ENCODE results near the gene MRO.
A peak's percentile ranks its signal among the peaks of the same experiment; 100 is the strongest.
"Not testable (repeated sequence)": the region's sequence is repeated elsewhere in the genome, so short reads cannot be mapped to it uniquely, and the experiment has no call there.

MRO gene

DNA sequence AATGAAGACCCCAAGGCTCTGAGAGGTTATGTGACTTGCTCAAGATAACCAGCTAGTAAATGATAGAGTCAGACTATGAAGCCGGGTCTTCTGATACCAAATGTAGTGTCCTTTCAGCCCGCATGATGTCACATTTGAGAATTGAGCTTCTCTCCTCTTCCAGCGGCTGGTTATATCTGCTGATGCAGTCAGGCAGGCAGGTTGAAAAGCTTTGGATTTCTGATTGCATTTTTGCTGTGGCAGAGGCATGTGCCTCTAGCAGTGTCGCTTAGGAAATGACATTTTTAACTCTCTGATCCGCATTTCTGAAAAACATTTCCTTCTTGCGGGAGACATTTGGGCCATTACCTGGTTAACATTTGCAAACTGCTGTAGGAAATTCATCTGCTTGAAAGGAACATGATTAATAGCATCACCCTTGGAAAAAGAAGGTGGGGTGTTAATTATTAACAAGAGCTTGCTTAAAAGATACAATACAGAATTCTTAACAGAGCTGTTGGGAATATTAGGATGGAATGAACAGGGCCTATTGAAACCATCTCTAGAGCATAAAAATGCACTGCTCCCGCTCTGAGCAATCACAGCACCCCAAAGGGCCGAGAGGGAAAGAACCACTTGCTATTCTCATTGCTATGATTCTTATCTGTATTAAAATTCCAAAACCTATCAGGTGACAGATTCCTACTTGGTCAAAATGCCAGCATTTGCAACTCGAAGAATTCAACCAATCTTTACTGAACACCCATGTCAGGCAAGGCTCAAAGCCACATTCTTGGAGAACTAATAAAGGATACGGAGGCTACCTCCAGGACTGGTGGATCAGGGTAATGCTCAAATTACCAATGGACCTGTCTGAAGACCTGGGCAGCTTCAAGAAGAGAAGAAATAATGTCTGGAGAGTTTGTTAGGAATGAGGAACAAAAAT lies 25.9 kb downstream of the MRO start:
- H3K27ac ChIP-seq (ENCODE audit: low read depth, low read length, severe bottlenecking) = no peak overlapping the region
- no peaks in the 10 kb centered on the region for H3K36me3 ChIP-seq (ENCODE audit: control insufficient read depth, insufficient read depth, low read length)
- no peaks in the 10 kb centered on the region for H3K9me3 ChIP-seq (ENCODE audit: control insufficient read depth, low read length)
- WGBS, 2 experiments (ENCODE audit: insufficient coverage in 2 of 2) = 93 to 96% methylated on average over 7 of the region's 10 CpGs
- H3K4me3 ChIP-seq (ENCODE audit: extremely low read depth, insufficient read depth, low read length, poor library complexity, severe bottlenecking) = no peak overlapping the region
- H3K4me1 ChIP-seq (ENCODE audit: control insufficient read depth, insufficient read depth, low read length, poor library complexity, severe bottlenecking) = no peaks in the 10 kb centered on the region

DNA sequence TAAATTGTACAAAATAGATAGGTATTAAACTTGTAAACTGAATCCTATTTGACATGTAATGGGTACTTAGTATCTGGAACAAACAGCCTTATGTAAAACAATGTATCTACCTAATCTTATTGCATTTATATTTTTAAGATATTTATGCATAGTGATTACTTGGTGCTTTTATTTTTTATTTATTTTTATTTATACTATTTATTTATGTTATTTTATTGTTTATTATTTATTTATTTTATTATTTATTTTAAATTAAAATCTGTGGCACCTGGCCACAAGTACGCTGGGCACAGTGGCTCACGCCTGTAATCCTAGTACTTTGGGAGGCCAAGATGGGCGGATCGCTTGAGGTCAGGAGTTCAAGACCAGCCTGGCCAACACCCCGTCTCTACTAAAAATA lies 26.9 kb downstream of the MRO start:
- WGBS, 2 experiments (ENCODE audit: insufficient coverage in 2 of 2) = 85 to 98% methylated on average over 4 to 5 of the region's 5 CpGs

DNA sequence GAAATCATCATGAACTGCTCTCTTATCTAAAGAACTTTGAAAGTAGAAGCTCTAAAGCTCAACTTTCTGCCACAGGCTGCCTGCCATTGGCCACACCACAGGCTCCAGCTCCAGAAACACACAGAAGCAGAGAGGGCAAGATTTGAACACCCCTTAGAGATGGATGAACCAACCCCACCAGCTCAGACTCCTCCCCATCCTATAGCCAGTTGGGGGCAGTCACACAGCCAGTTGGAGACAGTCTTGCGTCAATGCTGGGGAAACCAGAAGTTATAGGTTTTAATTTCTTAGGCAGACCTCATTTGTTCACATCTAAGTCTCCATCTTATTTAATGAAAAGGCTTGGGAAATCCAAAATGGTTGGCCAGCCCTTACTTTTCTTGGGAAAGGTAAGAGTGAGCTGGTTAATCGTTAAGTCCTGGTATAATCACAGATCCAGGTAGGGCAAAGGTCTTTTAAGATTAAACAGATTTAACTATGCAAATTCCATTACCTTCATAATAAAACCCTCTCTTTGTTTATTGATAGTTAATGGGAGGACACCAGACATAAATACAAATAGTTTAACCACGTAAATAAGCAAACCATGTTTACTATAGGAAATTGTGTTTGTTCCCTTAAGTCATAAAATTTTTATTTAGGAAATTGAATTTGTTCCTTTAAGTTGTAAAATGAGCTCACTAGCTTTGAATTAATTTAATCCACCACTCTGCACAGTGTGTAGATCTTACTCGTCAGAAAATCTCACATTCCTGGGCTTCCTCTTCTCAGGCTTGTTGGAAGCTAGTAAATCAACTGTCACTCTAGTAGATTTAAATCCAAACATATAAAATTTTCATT lies 28.0 kb downstream of the MRO start:
- Histone ChIP-seq H3K36me3 (ENCODE audit: control insufficient read depth, insufficient read depth, low read length) (no peaks in the 10 kb centered on the region), H3K9me3 (ENCODE audit: control insufficient read depth, low read length) (no peaks in the 10 kb centered on the region), H3K4me1 (ENCODE audit: control insufficient read depth, insufficient read depth, low read length, poor library complexity, severe bottlenecking) (no peaks in the 10 kb centered on the region), H3K4me3 (ENCODE audit: extremely low read depth, insufficient read depth, low read length, poor library complexity, severe bottlenecking) (no peak overlapping the region), H3K27ac (ENCODE audit: low read depth, low read length, severe bottlenecking) (no peak overlapping the region)
- WGBS, 2 experiments (ENCODE audit: insufficient coverage in 2 of 2) = 100% methylated on average over 1 to 2 of the region's 4 CpGs

More for the DNA sequence above, 26.9 kb downstream of the MRO start:
- Histone ChIP-seq H3K4me1 (ENCODE audit: control insufficient read depth, insufficient read depth, low read length, poor library complexity, severe bottlenecking) (no peaks in the 10 kb centered on the region), H3K36me3 (ENCODE audit: control insufficient read depth, insufficient read depth, low read length) (no peaks in the 10 kb centered on the region), H3K9me3 (ENCODE audit: control insufficient read depth, low read length) (no peaks in the 10 kb centered on the region), H3K4me3 (ENCODE audit: extremely low read depth, insufficient read depth, low read length, poor library complexity, severe bottlenecking) (no peak overlapping the region), H3K27ac (ENCODE audit: low read depth, low read length, severe bottlenecking) (no peak overlapping the region)

DNA sequence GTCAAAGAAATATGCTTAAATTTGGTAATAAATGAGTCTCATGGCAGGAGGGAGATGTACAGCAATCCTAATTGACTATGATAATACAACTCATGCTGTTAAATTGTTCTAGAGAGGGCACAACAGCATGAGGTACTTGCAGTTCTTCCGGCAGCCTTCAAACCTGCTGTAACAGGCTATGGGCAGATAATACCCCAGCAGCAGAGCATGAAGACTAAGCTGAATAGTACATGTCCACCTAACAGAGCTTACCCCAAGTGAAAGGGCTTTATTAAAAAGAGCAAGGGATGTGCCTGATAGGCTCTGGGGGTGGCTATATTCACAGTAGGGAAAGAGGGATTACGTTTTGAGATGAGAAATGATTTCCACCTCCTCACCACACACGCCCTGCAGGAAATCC lies 28.9 kb downstream of the MRO start:
- 67 to 78% methylated on average over 1 of the region's 3 CpGs for WGBS, 2 experiments (ENCODE audit: insufficient coverage in 2 of 2)
- H3K27ac ChIP-seq (ENCODE audit: low read depth, low read length, severe bottlenecking) = no peak overlapping the region
- no peaks in the 10 kb centered on the region for H3K4me1 ChIP-seq (ENCODE audit: control insufficient read depth, insufficient read depth, low read length, poor library complexity, severe bottlenecking)
- no peak overlapping the region for H3K4me3 ChIP-seq (ENCODE audit: extremely low read depth, insufficient read depth, low read length, poor library complexity, severe bottlenecking)
- no peaks in the 10 kb centered on the region for H3K9me3 ChIP-seq (ENCODE audit: control insufficient read depth, low read length)
- H3K36me3 ChIP-seq (ENCODE audit: control insufficient read depth, insufficient read depth, low read length) = no peaks in the 10 kb centered on the region

DNA sequence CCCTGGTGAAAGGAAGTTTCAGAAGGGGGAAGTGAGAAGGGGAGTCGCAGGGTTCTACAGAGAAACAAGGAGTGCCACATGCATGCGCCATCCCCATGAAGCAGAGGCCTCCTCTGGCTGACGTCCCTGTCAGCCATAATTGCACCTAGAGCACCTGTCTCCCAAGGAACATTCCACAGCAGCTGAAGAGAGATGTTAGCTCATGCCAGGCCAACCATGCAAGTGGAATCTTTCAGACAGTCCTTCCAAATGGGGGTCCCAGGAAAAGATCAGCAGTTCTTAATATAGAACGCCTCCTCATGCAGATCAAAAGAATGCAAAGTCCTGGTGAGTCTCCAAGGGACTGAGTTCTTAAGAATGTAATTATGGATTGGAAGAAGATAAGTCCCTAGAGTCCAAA lies 29.6 kb downstream of the MRO start:
- Histone ChIP-seq H3K27ac (ENCODE audit: low read depth, low read length, severe bottlenecking) (no peak overlapping the region), H3K36me3 (ENCODE audit: control insufficient read depth, insufficient read depth, low read length) (no peaks in the 10 kb centered on the region), H3K4me1 (ENCODE audit: control insufficient read depth, insufficient read depth, low read length, poor library complexity, severe bottlenecking) (no peaks in the 10 kb centered on the region), H3K9me3 (ENCODE audit: control insufficient read depth, low read length) (no peaks in the 10 kb centered on the region), H3K4me3 (ENCODE audit: extremely low read depth, insufficient read depth, low read length, poor library complexity, severe bottlenecking) (no peak overlapping the region)
- 85 to 93% methylated on average over 4 of the region's 4 CpGs for WGBS, 2 experiments (ENCODE audit: insufficient coverage in 2 of 2)

DNA sequence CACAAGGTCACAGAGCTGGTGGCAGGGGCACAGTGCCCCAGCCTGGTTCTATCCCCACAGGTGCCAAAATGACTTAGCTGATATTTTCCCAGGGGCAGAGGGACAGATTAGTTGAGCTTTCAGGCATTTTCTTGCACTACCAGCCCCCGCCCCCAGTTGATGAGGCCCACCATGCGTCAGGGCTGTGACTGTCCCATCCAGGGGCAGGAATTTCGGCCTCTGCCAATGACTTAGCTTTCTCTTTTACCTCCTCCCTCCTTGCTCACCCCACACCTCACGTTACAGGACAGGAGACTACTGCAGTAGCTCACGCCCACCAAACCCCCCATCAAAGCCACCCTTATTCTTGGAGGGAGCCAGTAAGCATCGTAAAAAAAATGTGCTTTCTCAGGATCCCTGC lies 31.5 kb downstream of the MRO start:
- H3K4me3 ChIP-seq (ENCODE audit: extremely low read depth, insufficient read depth, low read length, poor library complexity, severe bottlenecking) = no peak overlapping the region
- WGBS, 2 experiments (ENCODE audit: insufficient coverage in 2 of 2) = 47 to 90% methylated on average over 2 to 4 of the region's 6 CpGs
- H3K27ac ChIP-seq (ENCODE audit: low read depth, low read length, severe bottlenecking) = no peak overlapping the region
- no peaks in the 10 kb centered on the region for H3K4me1 ChIP-seq (ENCODE audit: control insufficient read depth, insufficient read depth, low read length, poor library complexity, severe bottlenecking)
- H3K9me3 ChIP-seq (ENCODE audit: control insufficient read depth, low read length) = no peaks in the 10 kb centered on the region
- H3K36me3 ChIP-seq (ENCODE audit: control insufficient read depth, insufficient read depth, low read length) = no peaks in the 10 kb centered on the region

DNA sequence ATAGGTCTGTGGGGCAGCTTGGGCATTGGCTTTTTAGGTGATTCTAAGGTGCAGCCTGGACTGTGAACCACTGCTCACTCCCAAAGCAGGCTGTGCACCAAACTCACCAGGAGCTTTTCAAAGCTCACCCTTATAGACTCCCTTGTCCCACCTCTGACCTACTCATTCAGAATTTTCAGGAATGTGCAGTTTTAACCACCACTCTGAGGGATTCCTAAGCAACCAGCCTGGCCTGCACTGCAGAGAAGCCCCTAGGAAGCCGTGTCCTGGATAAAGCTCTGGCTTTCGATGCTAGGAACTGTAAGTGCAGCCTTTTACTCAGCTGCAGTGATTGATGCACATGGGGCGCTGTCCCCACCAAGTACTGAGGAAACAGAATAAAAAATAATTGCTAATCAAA lies 33.0 kb downstream of the MRO start:
- Histone ChIP-seq H3K9me3 (ENCODE audit: control insufficient read depth, low read length) (no peaks in the 10 kb centered on the region), H3K36me3 (ENCODE audit: control insufficient read depth, insufficient read depth, low read length) (no peaks in the 10 kb centered on the region), H3K27ac (ENCODE audit: low read depth, low read length, severe bottlenecking) (peak overlapping the region; percentile 16), H3K4me3 (ENCODE audit: extremely low read depth, insufficient read depth, low read length, poor library complexity, severe bottlenecking) (no peak overlapping the region), H3K4me1 (ENCODE audit: control insufficient read depth, insufficient read depth, low read length, poor library complexity, severe bottlenecking) (no peaks in the 10 kb centered on the region)
- 82 to 96% methylated on average over 2 of the region's 3 CpGs for WGBS, 2 experiments (ENCODE audit: insufficient coverage in 2 of 2)

DNA sequence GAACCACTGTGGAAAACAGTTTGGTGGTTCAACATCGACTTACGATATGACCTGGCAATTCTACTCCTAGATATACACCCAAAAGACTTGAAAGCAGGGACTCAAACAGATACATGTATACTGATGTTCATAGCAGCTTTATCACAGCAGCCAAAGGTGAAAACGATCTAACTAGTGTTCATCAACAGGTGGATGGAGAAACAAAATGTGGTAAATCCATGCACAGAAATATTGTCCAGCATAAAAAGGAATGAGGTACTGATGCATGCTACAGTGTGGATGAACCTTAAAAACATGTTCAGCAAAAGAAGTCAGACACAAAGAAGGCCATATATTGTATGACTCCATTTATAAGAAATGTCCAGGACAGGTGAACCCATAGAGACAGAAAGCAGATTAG lies 36.3 kb downstream of the MRO start:
- Histone ChIP-seq H3K27ac (ENCODE audit: low read depth, low read length, severe bottlenecking) (no peak overlapping the region), H3K36me3 (ENCODE audit: control insufficient read depth, insufficient read depth, low read length) (no peaks in the 10 kb centered on the region), H3K4me1 (ENCODE audit: control insufficient read depth, insufficient read depth, low read length, poor library complexity, severe bottlenecking) (no peaks in the 10 kb centered on the region), H3K4me3 (ENCODE audit: extremely low read depth, insufficient read depth, low read length, poor library complexity, severe bottlenecking) (no peak overlapping the region), H3K9me3 (ENCODE audit: control insufficient read depth, low read length) (no peaks in the 10 kb centered on the region)
- whole genome bisulfite sequencing, 2 experiments (ENCODE audit: insufficient coverage in 2 of 2) = 61 to 86% methylated on average over 1 to 3 of the region's 3 CpGs

DNA sequence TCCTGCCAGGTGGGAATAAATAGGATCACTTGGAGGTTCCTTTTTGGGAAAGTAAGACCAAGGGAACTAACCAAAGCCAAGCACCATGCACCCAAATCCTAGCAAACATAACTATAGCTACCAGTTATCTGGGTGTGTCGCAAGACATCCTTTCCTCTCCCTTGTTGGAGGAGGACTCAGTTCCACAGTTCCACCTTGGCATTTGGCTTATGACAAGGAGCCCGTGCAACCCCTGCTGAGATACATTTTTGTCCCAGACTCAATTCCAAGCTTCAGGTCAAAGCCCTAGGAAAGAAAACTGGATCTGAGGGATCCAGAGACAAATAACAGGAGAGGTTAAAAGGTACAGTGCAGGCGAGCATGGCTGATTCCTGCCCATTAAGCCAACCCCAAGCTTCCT lies 40.8 kb downstream of the MRO start:
- H3K4me1 ChIP-seq (ENCODE audit: control insufficient read depth, insufficient read depth, low read length, poor library complexity, severe bottlenecking); H3K4me3 ChIP-seq (ENCODE audit: extremely low read depth, insufficient read depth, low read length, poor library complexity, severe bottlenecking); H3K9me3 ChIP-seq (ENCODE audit: control insufficient read depth, low read length); H3K36me3 ChIP-seq (ENCODE audit: control insufficient read depth, insufficient read depth, low read length); H3K27ac ChIP-seq (ENCODE audit: low read depth, low read length, severe bottlenecking): not testable (repeated sequence)
- 82% methylated on average over 3 of the region's 3 CpGs; no CpG with 5 or more reads in 1 of the 2 experiments for WGBS, 2 experiments (ENCODE audit: insufficient coverage in 2 of 2)

DNA sequence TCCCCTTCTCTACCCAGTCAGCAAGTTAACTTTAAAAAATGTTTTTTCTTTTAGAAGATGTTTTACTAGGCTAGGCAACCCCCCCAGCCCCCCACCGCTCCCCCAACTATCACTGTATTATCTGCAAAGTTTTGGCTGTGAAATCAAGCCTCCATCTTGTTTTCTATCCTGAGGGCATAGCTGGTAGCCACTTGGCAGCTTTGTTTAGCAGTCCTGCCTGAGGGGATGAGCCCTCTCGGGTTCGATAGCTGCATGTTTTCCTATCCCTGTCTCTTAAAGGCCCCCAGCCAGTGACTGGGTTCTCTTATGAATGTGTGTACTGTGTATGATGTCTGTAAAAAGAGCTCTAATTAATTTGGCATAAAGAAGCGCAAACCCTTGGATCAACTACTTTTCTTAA lies 43.4 kb downstream of the MRO start:
- no peaks in the 10 kb centered on the region for H3K4me1 ChIP-seq (ENCODE audit: control insufficient read depth, insufficient read depth, low read length, poor library complexity, severe bottlenecking)
- H3K36me3 ChIP-seq (ENCODE audit: control insufficient read depth, insufficient read depth, low read length) = no peaks in the 10 kb centered on the region
- no peaks in the 10 kb centered on the region for H3K9me3 ChIP-seq (ENCODE audit: control insufficient read depth, low read length)
- H3K4me3 ChIP-seq (ENCODE audit: extremely low read depth, insufficient read depth, low read length, poor library complexity, severe bottlenecking) = no peak overlapping the region
- no peak overlapping the region for H3K27ac ChIP-seq (ENCODE audit: low read depth, low read length, severe bottlenecking)
- 71% methylated on average over 2 of the region's 4 CpGs; no CpG with 5 or more reads in 1 of the 2 experiments for WGBS, 2 experiments (ENCODE audit: insufficient coverage in 2 of 2)
